GM18907 (cell line): ENCODE measurements around the gene DIP2C.
"Not testable (repeated sequence)": the region's sequence is repeated elsewhere in the genome, so short reads cannot be mapped to it uniquely, and the experiment has no call there.

Source experiments
- ATAC-seq: cut with Tn5 transposase; IDR thresholded peaks from one replicate; pipeline ENCODE4 v1.9.1; 2021; ENCODE audit warnings: mild to moderate bottlenecking, moderate library complexity; ENCODE audit not compliant: unreplicated experiment

Gene DIP2C

GRCh38 chr10:689452-690371, at the start of gene DIP2C:
TSS of gene DIP2C (minus strand) at chr10:689668. CDS start at chr10:689578, 90 bp downstream.
- no peak for ATAC-seq

- no peak for ATAC-seq
Observed at GRCh38 chr10:734481-734880, 45.0 kb upstream of the DIP2C start.

GRCh38 chr10:733086-733485, 43.6 kb upstream of the DIP2C start:
- ATAC-seq = no peak

GRCh38 chr10:729213-729612, 39.7 kb upstream of the DIP2C start:
- ATAC-seq = no peak

GRCh38 chr10:728603-729002, 39.1 kb upstream of the DIP2C start:
- no peak for ATAC-seq

GRCh38 chr10:727162-727790, 37.8 kb upstream of the DIP2C start:
- no peak for ATAC-seq

GRCh38 chr10:725786-726185, 36.3 kb upstream of the DIP2C start:
- ATAC-seq = no peak

GRCh38 chr10:725302-725701, 35.8 kb upstream of the DIP2C start:
- no peak for ATAC-seq

- ATAC-seq = no peak
Observed at GRCh38 chr10:723973-724372, 34.5 kb upstream of the DIP2C start.

- no peak for ATAC-seq
Observed at GRCh38 chr10:722281-723060, 33.0 kb upstream of the DIP2C start.

GRCh38 chr10:718143-718700, 28.8 kb upstream of the DIP2C start:
- no peak for ATAC-seq

- no peak for ATAC-seq
Observed at GRCh38 chr10:717458-717857, 28.0 kb upstream of the DIP2C start.

GRCh38 chr10:716821-717220, 27.4 kb upstream of the DIP2C start:
- no peak for ATAC-seq

GRCh38 chr10:714214-714613, 24.7 kb upstream of the DIP2C start:
- ATAC-seq = no peak

- ATAC-seq = no peak
Observed at GRCh38 chr10:712575-712974, 23.1 kb upstream of the DIP2C start.

GRCh38 chr10:712089-712488, 22.6 kb upstream of the DIP2C start:
- no peak for ATAC-seq

GRCh38 chr10:707861-708260, 18.4 kb upstream of the DIP2C start:
- ATAC-seq = no peak

- ATAC-seq = no peak
Observed at GRCh38 chr10:707456-707855, 18.0 kb upstream of the DIP2C start.

- ATAC-seq = no peak
Observed at GRCh38 chr10:703118-703517, 13.7 kb upstream of the DIP2C start.

- not testable (repeated sequence) for ATAC-seq
Observed at GRCh38 chr10:700183-700582, 10.7 kb upstream of the DIP2C start.
